ENCODE results near the gene STPG1.

STPG1 gene

GRCh38 chr1:24345334-24345733, 68.2 kb downstream of the STPG1 start:
- DNase-seq (ENCODE audit: insufficient read length, low spot score) (no peak), FAIRE-seq (no peak)
- TF ChIP-seq CTCF (IDR thresholded peaks at IDR 0.05; ENCODE audit: insufficient read depth, missing control alignments), result no peak

- FAIRE-seq (no peak), DNase-seq (ENCODE audit: insufficient read length, low spot score) (no peak)
- no peak for TF ChIP-seq CTCF (IDR thresholded peaks at IDR 0.05; ENCODE audit: insufficient read depth, missing control alignments)
Measured at GRCh38 chr1:24344090-24344742, 69.4 kb downstream of the STPG1 start.

- TF ChIP-seq CTCF (IDR thresholded peaks at IDR 0.05; ENCODE audit: insufficient read depth, missing control alignments), result no peak
- no peak for DNase-seq (ENCODE audit: insufficient read length, low spot score)
- no peak for FAIRE-seq
Measured at GRCh38 chr1:24343412-24344089, 70.0 kb downstream of the STPG1 start.

- TF ChIP-seq CTCF (IDR thresholded peaks at IDR 0.05; ENCODE audit: insufficient read depth, missing control alignments), result no peak
- FAIRE-seq (no peak), DNase-seq (ENCODE audit: insufficient read length, low spot score) (no peak)
Measured at GRCh38 chr1:24341260-24341659, 72.3 kb downstream of the STPG1 start.

GRCh38 chr1:24340770-24341169, 72.8 kb downstream of the STPG1 start:
- no peak for DNase-seq (ENCODE audit: insufficient read length, low spot score)
- FAIRE-seq, result no peak
- TF ChIP-seq CTCF (IDR thresholded peaks at IDR 0.05; ENCODE audit: insufficient read depth, missing control alignments), result no peak

- no peak for DNase-seq (ENCODE audit: insufficient read length, low spot score)
- FAIRE-seq, result no peak
- TF ChIP-seq CTCF (IDR thresholded peaks at IDR 0.05; ENCODE audit: insufficient read depth, missing control alignments), result no peak
Measured at GRCh38 chr1:24339996-24340395, 73.6 kb downstream of the STPG1 start.

GRCh38 chr1:24338447-24338846, 75.1 kb downstream of the STPG1 start:
- no peak for TF ChIP-seq CTCF (IDR thresholded peaks at IDR 0.05; ENCODE audit: insufficient read depth, missing control alignments)
- no peak for FAIRE-seq
- no peak for DNase-seq (ENCODE audit: insufficient read length, low spot score)

All from D721Med (cell line).